Neural crest cell (in vitro differentiated cells): ENCODE measurements around the gene RFTN2. TPM values are rescaled to one million over a fixed set of nuclear protein-coding genes. Genes with fewer than 3 reads are reported as not detected.
"Not testable (repeated sequence)": the region's sequence is repeated elsewhere in the genome, so short reads cannot be mapped to it uniquely, and the experiment has no call there.

Source experiments
- DNase-seq: peaks from one replicate; pipeline ENCODE4 v3.0.0; 2021; ENCODE audit warnings: low read depth, mixed read lengths, low spot score
- H3K27ac Mint-ChIP-seq: one replicate; pipeline ENCODE4 v1.8.0; 2021; ENCODE audit warnings: mild to moderate bottlenecking, mixed read lengths; ENCODE audit not compliant: unreplicated experiment
- H3K27me3 Mint-ChIP-seq: 2 replicates; pipeline ENCODE4 v1.8.0; 2021; ENCODE audit warnings: low read depth, mild to moderate bottlenecking, mixed read lengths
- H3K36me3 Mint-ChIP-seq: 2 replicates; pipeline ENCODE4 v1.8.0; 2021; ENCODE audit warnings: low read depth, mild to moderate bottlenecking, mixed read lengths
- H3K4me1 Mint-ChIP-seq: 2 replicates; pipeline ENCODE4 v1.8.0; 2021; ENCODE audit warnings: mixed read lengths
- H3K4me3 Mint-ChIP-seq: one replicate; pipeline ENCODE4 v1.8.0; 2021; ENCODE audit warnings: mild to moderate bottlenecking, mixed read lengths
- H3K9me3 Mint-ChIP-seq: 2 replicates; pipeline ENCODE4 v1.8.0; 2021; ENCODE audit warnings: mixed read lengths
- CTCF ChIP-seq: fragments of 200-600 bp; sonication (generic); conservative IDR thresholded peaks from 2 replicates; pipeline ENCODE4 v1.5.0; 2021; ENCODE audit warnings: antibody characterized with exemption, mild to moderate bottlenecking
- total RNA-seq: library from RNA; stranded (reverse); gene quantifications from 2 replicates; pipeline ENCODE4 v1.2.1, GENCODE V29; 2021

Gene RFTN2
- total RNA-seq, 1 donor from 2014 or later: 16.0 TPM

- TF ChIP-seq CTCF: no peak
- no peak for DNase-seq
- Mint-ChIP-seq H3K9me3 (no peaks in the 10 kb centered on the region), H3K36me3 (peaks cover 26% of the 10 kb centered on the region), H3K4me1 (no peaks in the 10 kb centered on the region), H3K27me3 (no peaks in the 10 kb centered on the region), H3K4me3 (no peak overlapping the region), H3K27ac (no peak overlapping the region)
Observed at GRCh38 chr2:197560146-197560665, 115.2 kb downstream of the RFTN2 start.

- H3K36me3 Mint-ChIP-seq: peaks cover 22% of the 10 kb centered on the region
- TF ChIP-seq CTCF: no peak
- no peaks in the 10 kb centered on the region for H3K9me3 Mint-ChIP-seq
- no peak overlapping the region for H3K4me3 Mint-ChIP-seq
- no peak for DNase-seq
- no peak overlapping the region for H3K27ac Mint-ChIP-seq
- H3K4me1 Mint-ChIP-seq: no peaks in the 10 kb centered on the region
- no peaks in the 10 kb centered on the region for H3K27me3 Mint-ChIP-seq
Observed at GRCh38 chr2:197559681-197560080, 115.7 kb downstream of the RFTN2 start.

- no peaks in the 10 kb centered on the region for H3K4me1 Mint-ChIP-seq
- no peak for DNase-seq
- no peak overlapping the region for H3K4me3 Mint-ChIP-seq
- no peak for TF ChIP-seq CTCF
- no peak overlapping the region for H3K27ac Mint-ChIP-seq
- H3K27me3 Mint-ChIP-seq: no peaks in the 10 kb centered on the region
- H3K36me3 Mint-ChIP-seq: peaks cover 13% of the 10 kb centered on the region
- no peaks in the 10 kb centered on the region for H3K9me3 Mint-ChIP-seq
Observed at GRCh38 chr2:197558393-197558792, 117.0 kb downstream of the RFTN2 start.

GRCh38 chr2:197556456-197556855, 118.9 kb downstream of the RFTN2 start:
- no peak for TF ChIP-seq CTCF
- Mint-ChIP-seq H3K4me3 (no peak overlapping the region), H3K4me1 (no peaks in the 10 kb centered on the region), H3K36me3 (peaks cover 5% of the 10 kb centered on the region), H3K27me3 (no peaks in the 10 kb centered on the region), H3K27ac (no peak overlapping the region), H3K9me3 (no peaks in the 10 kb centered on the region)
- no peak for DNase-seq

GRCh38 chr2:197555467-197555866, 119.9 kb downstream of the RFTN2 start:
- H3K4me3 Mint-ChIP-seq: no peak overlapping the region
- peaks cover 5% of the 10 kb centered on the region for H3K36me3 Mint-ChIP-seq
- DNase-seq: no peak
- no peaks in the 10 kb centered on the region for H3K9me3 Mint-ChIP-seq
- no peaks in the 10 kb centered on the region for H3K27me3 Mint-ChIP-seq
- H3K4me1 Mint-ChIP-seq: no peaks in the 10 kb centered on the region
- no peak overlapping the region for H3K27ac Mint-ChIP-seq
- no peak for TF ChIP-seq CTCF

- not testable (repeated sequence) for H3K4me1 Mint-ChIP-seq, H3K4me3 Mint-ChIP-seq, H3K27ac Mint-ChIP-seq, H3K27me3 Mint-ChIP-seq, DNase-seq, H3K9me3 Mint-ChIP-seq
- H3K36me3 Mint-ChIP-seq: peaks cover 11% of the 10 kb centered on the region
Observed at GRCh38 chr2:197551260-197551659, 124.1 kb downstream of the RFTN2 start.
